H7 (cell line): ENCODE measurements around the gene ANGPT4. TPM values are rescaled to one million over a fixed set of nuclear protein-coding genes. Genes with fewer than 3 reads are reported as not detected.
A peak's percentile ranks its signal among the peaks of the same experiment; 100 is the strongest.

Experiments
- DNase-seq: peaks from one replicate; pipeline ENCODE4 v3.0.0; 2012
- H3K27me3 ChIP-seq: 2 replicates; pipeline ENCODE4 v1.6.0; 2011; ENCODE audit warnings: mild to moderate bottlenecking, low read length; ENCODE audit not compliant: control insufficient read depth, insufficient read depth
- H3K36me3 ChIP-seq: replicated peaks from 2 replicates; pipeline ENCODE4 v1.5.1; 2011; ENCODE audit warnings: low read length; ENCODE audit not compliant: control insufficient read depth, insufficient read depth
- H3K4me3 ChIP-seq: 2 replicates; pipeline ENCODE4 v1.5.1; 2011; ENCODE audit warnings: low read depth, mild to moderate bottlenecking, control low read depth, low read length, moderate library complexity; ENCODE audit not compliant: insufficient read depth
- total RNA-seq: library from RNA; depleted of rRNA; stranded (reverse); fragments of >200 nt; shearing (Covaris generic); gene quantifications from 2 replicates; pipeline ENCODE4 v1.2.3, GENCODE V29; 2014

ANGPT4 gene
- total RNA-seq, 1 experiment from 2014 or later: 0.31 TPM

GRCh38 chr20:881783-882144, 34.4 kb downstream of the ANGPT4 start:
- Histone ChIP-seq H3K36me3 (no peaks in the 10 kb centered on the region), H3K4me3 (no peak overlapping the region), H3K27me3 (peaks cover 4% of the 10 kb centered on the region)
- DNase-seq: no peak

GRCh38 chr20:881051-881782, 34.9 kb downstream of the ANGPT4 start:
- Histone ChIP-seq H3K36me3 (no peaks in the 10 kb centered on the region), H3K27me3 (peaks cover 4% of the 10 kb centered on the region), H3K4me3 (no peak overlapping the region)
- DNase-seq: no peak

GRCh38 chr20:879626-880025, 36.5 kb downstream of the ANGPT4 start:
- Histone ChIP-seq H3K36me3 (no peaks in the 10 kb centered on the region), H3K27me3 (no peaks in the 10 kb centered on the region), H3K4me3 (no peak overlapping the region)
- no peak for DNase-seq

GRCh38 chr20:878511-879307, 37.4 kb downstream of the ANGPT4 start:
- H3K4me3 ChIP-seq: no peak overlapping the region
- DNase-seq: peak; percentile 88
- no peaks in the 10 kb centered on the region for H3K27me3 ChIP-seq
- H3K36me3 ChIP-seq: no peaks in the 10 kb centered on the region

- Histone ChIP-seq H3K27me3 (no peaks in the 10 kb centered on the region), H3K36me3 (no peaks in the 10 kb centered on the region), H3K4me3 (no peak overlapping the region)
- no peak for DNase-seq
Observed at GRCh38 chr20:877814-878213, 38.3 kb downstream of the ANGPT4 start.

- Histone ChIP-seq H3K27me3 (no peaks in the 10 kb centered on the region; the same call in 1 of the 2 replicates), H3K4me3 (no peak overlapping the region), H3K36me3 (no peaks in the 10 kb centered on the region)
- DNase-seq: no peak
Observed at GRCh38 chr20:875115-875514, 41.0 kb downstream of the ANGPT4 start.

- H3K36me3 ChIP-seq: no peaks in the 10 kb centered on the region
- H3K27me3 ChIP-seq: peaks cover 1% of the 10 kb centered on the region; the same call in 1 of the 2 replicates
- no peak for DNase-seq
- H3K4me3 ChIP-seq: no peak overlapping the region
Observed at GRCh38 chr20:873875-874607, 42.1 kb downstream of the ANGPT4 start.

- DNase-seq: peak; percentile 91
- H3K4me3 ChIP-seq: no peak overlapping the region
- H3K27me3 ChIP-seq: peaks cover 1% of the 10 kb centered on the region; the same call in 1 of the 2 replicates
- H3K36me3 ChIP-seq: no peaks in the 10 kb centered on the region
Observed at GRCh38 chr20:872855-873520, 43.1 kb downstream of the ANGPT4 start.

GRCh38 chr20:871948-872347, 44.2 kb downstream of the ANGPT4 start:
- no peak for DNase-seq
- H3K27me3 ChIP-seq: peaks cover 1% of the 10 kb centered on the region; the same call in 1 of the 2 replicates
- no peaks in the 10 kb centered on the region for H3K36me3 ChIP-seq
- no peak overlapping the region for H3K4me3 ChIP-seq

- Histone ChIP-seq H3K27me3 (peaks cover 1% of the 10 kb centered on the region; the same call in 1 of the 2 replicates), H3K36me3 (no peaks in the 10 kb centered on the region), H3K4me3 (no peak overlapping the region)
- DNase-seq: no peak
Observed at GRCh38 chr20:871436-871835, 44.7 kb downstream of the ANGPT4 start.

GRCh38 chr20:870758-871157, 45.4 kb downstream of the ANGPT4 start:
- Histone ChIP-seq H3K36me3 (no peaks in the 10 kb centered on the region), H3K27me3 (peaks cover 1% of the 10 kb centered on the region; the same call in 1 of the 2 replicates), H3K4me3 (no peak overlapping the region)
- DNase-seq: no peak

- Histone ChIP-seq H3K27me3 (peaks cover 1% of the 10 kb centered on the region; the same call in 1 of the 2 replicates), H3K36me3 (no peaks in the 10 kb centered on the region), H3K4me3 (no peak overlapping the region)
- no peak for DNase-seq
Observed at GRCh38 chr20:869606-870005, 46.5 kb downstream of the ANGPT4 start.

GRCh38 chr20:868279-868678, 47.9 kb downstream of the ANGPT4 start:
- Histone ChIP-seq H3K27me3 (peaks cover 1% of the 10 kb centered on the region; the same call in 1 of the 2 replicates), H3K36me3 (no peaks in the 10 kb centered on the region), H3K4me3 (no peak overlapping the region)
- DNase-seq: no peak

GRCh38 chr20:865440-865839, 50.7 kb downstream of the ANGPT4 start:
- no peak overlapping the region for H3K4me3 ChIP-seq
- no peak for DNase-seq
- no peaks in the 10 kb centered on the region for H3K36me3 ChIP-seq
- peaks cover 1% of the 10 kb centered on the region; the same call in 1 of the 2 replicates for H3K27me3 ChIP-seq
